HUES6 (cell line): ENCODE results near the gene MGRN1.

Experiments
- H3K27ac ChIP-seq: 2 replicates; pipeline ENCODE4 v1.7.0; 2013; ENCODE audit warnings: low read depth, mild to moderate bottlenecking, low read length, inconsistent platforms
- H3K27me3 ChIP-seq: 2 replicates; pipeline ENCODE4 v1.6.1; 2013; ENCODE audit warnings: low read length; ENCODE audit not compliant: control insufficient read depth, insufficient read depth
- H3K36me3 ChIP-seq: 2 replicates; pipeline ENCODE4 v1.6.1; 2013; ENCODE audit warnings: low read length; ENCODE audit not compliant: control insufficient read depth, insufficient read depth
- H3K4me1 ChIP-seq: 2 replicates; pipeline ENCODE4 v1.6.1; 2013; ENCODE audit warnings: low read length; ENCODE audit not compliant: control insufficient read depth, insufficient read depth
- H3K4me3 ChIP-seq: 2 replicates; pipeline ENCODE4 v1.5.1; 2013; ENCODE audit warnings: low read depth, low read length
- H3K9ac ChIP-seq: one replicate; pipeline ENCODE4 v1.6.1; 2013; ENCODE audit warnings: mild to moderate bottlenecking, low read length
- H3K9me3 ChIP-seq: 2 replicates; pipeline ENCODE4 v1.6.1; 2013; ENCODE audit warnings: low read depth, low read length; ENCODE audit not compliant: control insufficient read depth, insufficient read depth

MGRN1 gene

GRCh38 chr16:4691666-4692412, 67.2 kb downstream of the MGRN1 start:
- Histone ChIP-seq H3K36me3 (peaks cover 39% of the 10 kb centered on the region), H3K27ac (no peak overlapping the region), H3K9ac (no peak overlapping the region), H3K9me3 (no peaks in the 10 kb centered on the region), H3K4me1 (peaks cover 6% of the 10 kb centered on the region), H3K4me3 (no peak overlapping the region), H3K27me3 (no peaks in the 10 kb centered on the region)

GRCh38 chr16:4692460-4693295, 68.1 kb downstream of the MGRN1 start:
- H3K9ac ChIP-seq, result peak overlapping the region; percentile 73
- H3K4me1 ChIP-seq, result peaks cover 6% of the 10 kb centered on the region
- H3K4me3 ChIP-seq, result peak overlapping the region; percentile 95
- H3K27ac ChIP-seq, result no peak overlapping the region
- H3K27me3 ChIP-seq, result no peaks in the 10 kb centered on the region
- H3K36me3 ChIP-seq, result peaks cover 40% of the 10 kb centered on the region
- no peaks in the 10 kb centered on the region for H3K9me3 ChIP-seq

- Histone ChIP-seq H3K4me3 (peak within 1 kb of the TSS; percentile 95), H3K36me3 (peaks cover 44% of the 10 kb centered on the region), H3K27me3 (no peaks in the 10 kb centered on the region), H3K27ac (peak within 1 kb of the TSS; percentile 67; the same call in 1 of the 2 replicates), H3K9me3 (no peaks in the 10 kb centered on the region), H3K9ac (peak within 1 kb of the TSS; percentile 88), H3K4me1 (peaks cover 6% of the 10 kb centered on the region)
Observed at GRCh38 chr16:4693296-4693955, 68.8 kb downstream of the MGRN1 start, which contains the start of gene NUDT16L1. Gene NUDT16L1 (plus strand): TSS chr16:4693562. CDS start chr16:4693727, 165 bp downstream.

GRCh38 chr16:4693956-4694641, 69.5 kb downstream of the MGRN1 start:
- Histone ChIP-seq H3K9ac (peak overlapping the region; percentile 88), H3K9me3 (no peaks in the 10 kb centered on the region), H3K4me1 (peaks cover 6% of the 10 kb centered on the region), H3K36me3 (peaks cover 50% of the 10 kb centered on the region), H3K4me3 (peak overlapping the region; percentile 95), H3K27me3 (no peaks in the 10 kb centered on the region), H3K27ac (peak overlapping the region; percentile 67; the same call in 1 of the 2 replicates)

- H3K27ac ChIP-seq, result no peak overlapping the region
Observed at GRCh38 chr16:4694642-4695451, 70.2 kb downstream of the MGRN1 start.

GRCh38 chr16:4695473-4696171, 71.0 kb downstream of the MGRN1 start:
- no peaks in the 10 kb centered on the region for H3K27me3 ChIP-seq
- no peak overlapping the region for H3K4me3 ChIP-seq
- no peak overlapping the region for H3K27ac ChIP-seq
- H3K9ac ChIP-seq, result no peak overlapping the region
- H3K9me3 ChIP-seq, result no peaks in the 10 kb centered on the region
- peaks cover 57% of the 10 kb centered on the region for H3K36me3 ChIP-seq
- peaks cover 6% of the 10 kb centered on the region for H3K4me1 ChIP-seq

More at GRCh38 chr16:4694642-4695451, 70.2 kb downstream of the MGRN1 start:
- Histone ChIP-seq H3K4me3 (peak overlapping the region; percentile 95), H3K9ac (no peak overlapping the region), H3K36me3 (peaks cover 55% of the 10 kb centered on the region), H3K27me3 (no peaks in the 10 kb centered on the region), H3K4me1 (peaks cover 6% of the 10 kb centered on the region), H3K9me3 (no peaks in the 10 kb centered on the region)

- Histone ChIP-seq H3K36me3 (peaks cover 65% of the 10 kb centered on the region), H3K9ac (no peak overlapping the region), H3K27me3 (no peaks in the 10 kb centered on the region), H3K4me3 (no peak overlapping the region), H3K9me3 (no peaks in the 10 kb centered on the region), H3K27ac (no peak overlapping the region), H3K4me1 (peaks cover 6% of the 10 kb centered on the region)
Observed at GRCh38 chr16:4696172-4696904, 71.7 kb downstream of the MGRN1 start.

- Histone ChIP-seq H3K27me3 (no peaks in the 10 kb centered on the region), H3K9me3 (no peaks in the 10 kb centered on the region), H3K9ac (no peak overlapping the region), H3K27ac (no peak overlapping the region), H3K4me1 (peaks cover 6% of the 10 kb centered on the region), H3K36me3 (peaks cover 71% of the 10 kb centered on the region), H3K4me3 (no peak overlapping the region)
Observed at GRCh38 chr16:4696905-4697847, 72.5 kb downstream of the MGRN1 start.
